ENCODE measurements around the gene ARL4C. TPM values are rescaled to one million over a fixed set of nuclear protein-coding genes. Genes with fewer than 3 reads are reported as not detected.

ARL4C gene
- total RNA-seq, 2 donors from 2014 or later: 3.4 to 8.3 TPM

DNA sequence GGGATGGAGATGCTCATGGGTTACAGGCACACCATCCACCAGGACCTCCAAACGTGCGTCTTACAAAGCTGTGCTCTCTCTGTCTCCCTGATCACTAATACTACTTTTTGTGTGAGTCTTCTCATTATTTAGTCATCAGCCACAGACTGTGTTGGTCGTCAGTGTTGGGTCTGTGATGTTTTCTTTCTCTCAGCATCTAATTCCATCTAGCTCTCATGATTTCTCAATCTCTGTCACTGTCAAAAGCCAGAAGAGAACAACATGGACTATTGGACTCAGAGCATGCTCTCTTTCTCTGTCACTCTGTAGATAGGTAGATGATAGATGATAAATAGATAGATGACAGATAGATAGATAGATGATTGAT, 6.0 kb upstream of the ARL4C start:
- intact Hi-C loops (cut with DNase I, micrococcal nuclease): loop anchor here (5.0 to 10.0 kb wide), 2 partner anchors 216 to 368 kb away; no protein-coding TSS in a partner anchor
- DNase-seq: no peak
- no peak for ATAC-seq

DNA sequence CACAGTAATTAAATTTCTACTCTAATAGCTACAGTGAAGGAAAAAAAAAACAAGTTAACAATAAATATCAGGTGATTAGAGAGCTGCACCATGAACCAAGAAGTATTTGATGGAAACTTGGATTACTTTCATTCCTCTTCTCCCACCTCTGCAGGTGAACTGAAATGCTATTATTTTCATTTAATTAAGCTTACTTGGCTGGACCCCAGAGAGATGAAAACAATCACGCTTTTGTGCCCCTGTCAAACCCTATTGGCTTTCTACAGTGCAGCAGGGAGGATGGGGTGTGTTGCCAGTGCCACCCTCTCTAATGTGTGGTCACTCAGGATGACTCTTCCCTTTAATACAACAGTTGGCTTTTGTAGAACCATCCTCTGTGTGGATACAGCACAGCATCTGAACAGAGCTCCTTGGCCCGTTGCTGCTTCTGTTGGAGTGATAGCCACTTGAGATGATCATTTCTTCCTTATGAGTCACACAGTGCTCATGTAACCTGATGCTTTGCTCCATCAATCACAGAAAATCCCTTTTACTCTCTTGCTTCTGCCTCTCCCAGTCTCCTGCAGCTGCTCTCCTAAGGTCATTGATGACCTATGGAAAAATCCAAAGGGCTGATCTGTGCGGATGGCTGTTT, 5.5 kb upstream of the ARL4C start:
- ATAC-seq (no peak), DNase-seq (no peak)
- intact Hi-C loops (cut with DNase I, micrococcal nuclease): loop anchor here (5.0 to 10.0 kb wide), 2 partner anchors 215 to 368 kb away; no protein-coding TSS in a partner anchor

DNA sequence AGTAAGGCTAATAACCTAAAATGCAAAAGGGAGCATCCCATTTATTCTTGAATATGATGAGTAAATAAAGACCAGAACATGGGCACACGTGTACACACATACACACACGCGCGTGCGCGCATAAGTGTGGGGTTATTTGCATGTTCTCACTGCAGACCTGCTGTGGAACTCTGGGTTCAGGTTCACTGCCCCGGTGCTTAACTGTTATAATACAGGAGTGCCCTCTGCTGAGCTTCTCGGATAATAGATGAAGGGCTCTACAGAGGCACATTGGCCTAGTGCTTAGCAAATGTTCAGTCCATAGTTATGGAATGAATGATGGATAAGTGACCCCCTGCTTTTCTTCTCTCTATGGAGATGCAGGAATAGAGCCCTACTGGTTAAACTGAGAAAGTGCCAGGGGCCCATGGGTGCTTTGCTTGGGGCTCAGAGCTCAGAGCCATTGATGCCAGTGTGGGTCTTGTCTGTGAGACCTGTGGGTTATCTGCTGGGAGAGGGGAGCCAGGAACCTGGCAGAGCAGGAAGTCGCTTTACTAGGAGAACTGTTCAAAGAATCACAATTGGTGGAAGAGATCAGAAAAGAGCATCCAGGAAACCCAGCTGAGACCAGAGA, 3.6 kb upstream of the ARL4C start:
- DNase-seq (peak; percentile 59 to 75), ATAC-seq (peak; percentile 73)
- intact Hi-C loops (cut with DNase I, micrococcal nuclease): loop anchor here (2.0 to 10.0 kb wide), 3 partner anchors 213 to 366 kb away; no protein-coding TSS in a partner anchor

DNA sequence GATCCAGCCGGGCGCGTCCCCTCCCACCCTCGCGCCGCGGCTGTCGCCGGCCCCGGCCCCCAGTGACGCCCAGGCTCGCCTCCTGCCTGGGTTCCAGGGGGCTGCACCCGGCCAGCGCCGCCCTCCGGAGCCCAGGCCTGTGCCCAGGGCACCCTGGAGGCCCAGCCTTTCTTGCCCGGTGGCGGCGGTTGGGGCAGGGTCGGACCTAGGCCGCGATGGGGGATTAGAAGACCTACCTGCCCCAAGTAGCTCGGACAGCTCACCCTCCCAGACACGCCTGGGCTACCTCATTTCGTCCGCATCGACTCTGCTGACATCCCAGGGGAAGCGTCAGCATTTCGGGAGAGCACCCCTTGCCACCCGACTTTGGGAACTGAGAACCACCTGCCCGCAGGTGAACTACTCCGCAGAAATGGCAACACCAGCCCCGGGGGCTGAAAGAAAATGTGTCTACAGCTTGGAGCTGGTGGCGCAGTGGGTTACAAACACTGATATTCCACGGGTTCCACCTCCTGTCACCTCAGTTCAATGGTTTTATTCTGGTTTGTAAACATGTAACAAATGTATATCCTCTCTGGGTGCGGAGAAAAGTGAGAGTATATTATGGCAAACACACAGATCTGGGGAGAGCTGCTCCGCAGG, 834 bp upstream of the ARL4C start:
- DNase-seq (no peak), ATAC-seq (no peak)
- intact Hi-C loops (cut with DNase I, micrococcal nuclease): no loop called here

DNA sequence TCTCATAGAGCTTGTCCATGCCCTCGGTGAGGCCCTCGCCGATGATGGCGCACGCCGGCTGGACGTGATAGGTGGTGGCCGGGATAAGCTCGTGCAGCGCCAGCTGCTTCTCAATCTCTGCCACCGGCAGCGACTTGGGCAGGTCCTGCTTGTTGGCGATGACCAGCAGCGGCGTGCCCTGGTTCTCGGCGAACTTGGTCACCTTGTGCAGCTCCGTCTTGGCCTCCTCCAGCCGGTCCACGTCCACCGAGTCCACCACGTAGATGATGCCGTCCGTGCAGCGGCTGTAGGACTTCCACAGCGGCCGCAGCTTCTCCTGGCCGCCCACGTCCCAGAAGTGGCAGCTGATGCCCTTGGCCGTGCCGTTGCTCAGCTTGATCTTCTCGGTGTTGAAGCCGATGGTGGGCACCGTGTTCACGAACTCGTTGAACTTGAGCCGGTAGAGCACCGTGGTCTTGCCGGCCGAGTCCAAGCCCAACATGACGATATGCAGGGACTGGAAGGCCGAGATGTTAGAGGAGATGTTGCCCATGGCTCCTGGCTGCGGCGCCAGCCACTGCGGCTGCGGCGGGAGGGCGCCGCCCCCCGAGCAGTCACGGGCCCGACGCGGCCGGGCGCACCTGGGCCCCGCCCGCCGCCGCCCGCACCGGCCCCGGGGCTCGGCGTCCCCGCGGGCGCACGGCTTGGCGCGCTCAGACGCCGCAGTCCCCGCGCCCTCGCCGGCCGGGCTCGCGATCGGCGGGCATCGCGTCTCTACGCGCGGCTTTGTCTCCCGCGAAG, 636 bp downstream of the ARL4C start:
- intact Hi-C loops (cut with DNase I, micrococcal nuclease): no loop called here

DNA sequence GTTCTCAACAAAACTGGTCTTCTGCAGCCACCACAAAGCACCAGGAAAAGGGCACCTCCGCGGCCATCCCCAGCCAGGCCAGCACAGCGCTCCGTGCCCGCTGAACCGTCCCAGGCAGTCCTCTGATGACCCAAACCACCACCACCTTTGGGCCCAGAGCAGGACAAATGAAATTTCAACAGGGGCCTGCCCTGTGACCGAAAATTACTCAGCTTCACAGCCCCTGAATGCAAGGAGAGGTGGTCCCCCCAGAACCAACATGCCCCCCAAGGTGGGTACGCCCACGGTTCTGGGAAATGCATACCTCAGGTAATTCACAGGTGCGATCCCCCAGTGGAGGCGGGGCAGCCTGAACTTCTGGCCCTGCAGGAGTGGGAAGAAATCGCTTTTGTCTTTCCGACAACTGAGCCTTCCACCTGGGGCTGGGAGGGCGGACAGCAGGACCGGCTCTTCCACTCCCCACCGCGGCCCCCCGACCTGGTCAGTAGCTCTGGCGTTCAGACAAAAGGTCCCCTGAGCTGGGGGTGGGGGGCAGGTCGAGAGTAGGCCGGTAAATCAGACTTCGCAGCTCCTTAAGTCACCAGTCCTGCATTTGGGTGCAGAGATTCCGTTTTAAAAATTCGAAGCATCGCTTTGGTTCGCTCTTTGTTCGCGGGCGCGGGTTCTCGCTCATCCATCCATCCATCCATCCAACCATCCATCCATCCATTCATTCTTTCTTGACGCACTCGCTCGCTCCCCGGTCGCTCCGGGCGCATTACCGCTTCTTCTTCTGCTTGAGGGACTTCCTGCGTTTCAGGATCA, 1.4 kb downstream of the ARL4C start:
- no peak for ATAC-seq
- intact Hi-C loops (cut with DNase I, micrococcal nuclease): no loop called here
- DNase-seq: no peak

More for the DNA sequence above, 636 bp downstream of the ARL4C start:
- peak; percentile 60 for ATAC-seq
- DNase-seq: peak in 1 of 2 donors; percentile 50

DNA sequence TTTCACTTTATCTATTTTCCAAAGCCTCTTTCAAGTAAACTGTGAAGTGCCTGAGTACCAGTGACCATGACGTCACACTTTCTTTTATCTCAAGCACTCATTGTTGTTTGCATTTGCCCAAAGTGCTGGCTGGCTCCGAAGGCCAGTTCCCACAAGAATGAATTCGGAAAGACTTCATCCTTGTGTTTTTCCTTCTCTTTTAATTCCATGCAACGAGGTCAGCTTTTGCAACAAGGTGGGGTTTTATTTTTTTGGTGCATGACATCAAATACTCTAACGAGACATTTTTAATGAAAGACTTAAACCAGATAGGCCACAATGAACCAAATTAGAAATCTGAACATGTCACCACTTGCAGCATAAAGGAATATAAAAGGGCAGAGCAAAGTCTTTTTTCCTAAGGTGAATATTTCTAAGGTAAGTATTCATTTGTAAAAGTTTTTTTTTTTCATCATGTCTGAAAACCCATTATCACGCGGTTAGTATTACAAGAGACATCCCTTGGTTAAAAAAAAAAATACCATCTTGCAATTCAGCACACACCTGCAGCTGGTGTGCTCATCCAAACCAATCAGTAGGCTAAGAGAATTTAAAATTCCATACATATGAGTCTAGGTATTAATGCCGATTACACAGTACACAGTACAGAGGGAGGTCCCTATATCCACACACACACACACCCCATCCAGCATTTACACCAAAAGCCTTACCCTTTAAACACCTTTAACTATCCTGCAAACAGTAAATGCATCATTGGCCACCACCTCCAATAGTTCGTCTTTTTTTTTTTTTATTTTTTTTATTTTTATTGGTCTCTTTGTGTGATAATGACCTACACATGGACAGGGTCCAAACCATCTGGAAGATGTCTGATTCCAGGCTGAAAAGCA, 2.3 kb downstream of the ARL4C start:
- ATAC-seq (no peak), DNase-seq (no peak)
- intact Hi-C loops (cut with DNase I, micrococcal nuclease): no loop called here

DNA sequence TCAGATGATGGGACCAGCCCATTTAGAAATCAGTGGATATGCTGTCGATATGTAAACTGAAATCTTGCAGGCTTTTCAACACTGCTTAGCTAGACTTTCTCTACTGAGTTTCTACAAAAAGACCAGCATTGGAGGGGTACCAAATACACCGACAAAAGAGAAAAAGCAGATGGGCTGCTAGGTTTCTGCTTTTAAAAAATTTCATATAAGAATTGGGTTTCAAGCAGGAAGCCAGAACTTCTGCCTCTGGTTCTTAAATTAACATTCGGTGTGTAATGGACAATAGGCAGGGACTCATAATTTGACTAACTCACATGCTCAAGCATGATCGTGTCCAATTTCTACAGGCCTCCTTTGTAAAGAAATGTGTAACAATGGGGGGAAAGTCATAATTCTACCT, 3.1 kb downstream of the ARL4C start:
- ATAC-seq: no peak
- no peak for DNase-seq
- intact Hi-C loops (cut with DNase I, micrococcal nuclease): no loop called here

DNA sequence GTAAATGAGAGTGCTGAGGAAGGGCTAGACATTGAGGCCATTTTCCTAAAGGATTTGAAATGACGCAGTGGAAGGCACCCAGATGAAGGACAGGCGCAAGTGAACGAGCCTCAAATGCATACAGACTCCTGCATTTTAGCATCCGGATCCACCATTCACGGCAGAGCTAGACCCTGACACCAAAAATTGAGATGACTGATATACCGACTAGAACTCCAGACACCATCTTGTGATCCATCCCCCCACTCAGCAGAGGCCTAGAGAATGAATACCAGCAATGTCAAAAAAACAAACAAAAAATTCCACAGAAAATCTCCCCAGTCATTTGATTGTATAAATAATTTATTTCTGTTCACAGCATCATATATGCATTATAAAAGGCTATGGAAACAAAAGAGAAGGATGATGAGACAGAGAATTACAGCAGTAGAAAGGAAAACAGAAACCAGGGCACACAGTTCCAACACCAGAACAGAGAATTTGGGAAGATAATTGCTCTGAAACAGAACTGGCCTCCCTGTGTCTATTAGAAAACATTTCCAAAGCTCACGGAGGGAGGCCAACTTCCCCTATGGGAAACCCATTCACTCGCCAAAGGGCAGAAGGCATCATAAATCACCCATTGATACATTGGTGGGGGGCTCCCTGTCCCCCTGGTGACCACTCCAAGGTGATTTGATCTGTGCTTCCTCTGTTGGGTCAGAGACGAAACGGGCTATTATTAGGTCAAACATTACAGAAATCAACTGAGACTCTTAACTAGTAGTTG, 4.0 kb downstream of the ARL4C start:
- DNase-seq (no peak), ATAC-seq (no peak)
- intact Hi-C loops (cut with DNase I, micrococcal nuclease): no loop called here

DNA sequence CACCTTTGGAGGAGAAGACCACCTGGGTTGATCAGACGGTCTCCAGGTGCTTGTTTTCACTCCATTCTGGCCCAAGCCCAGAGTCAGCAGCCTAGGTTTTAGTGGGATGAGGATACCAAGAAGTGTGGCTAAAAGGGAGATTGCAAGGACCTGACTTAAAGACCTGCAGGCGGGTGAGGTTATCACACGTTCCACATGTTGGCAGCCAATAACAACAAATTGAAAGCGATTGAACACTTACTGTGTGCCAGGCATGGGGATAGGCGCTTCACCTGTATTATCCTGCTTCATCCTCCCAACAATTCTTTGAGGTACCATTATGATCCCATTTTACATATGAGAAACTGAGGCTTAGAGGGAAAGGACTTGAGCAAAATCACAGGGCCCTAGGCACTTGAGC, 5.0 kb downstream of the ARL4C start:
- DNase-seq: no peak
- ATAC-seq: no peak
- intact Hi-C loops (cut with DNase I, micrococcal nuclease): no loop called here

DNA sequence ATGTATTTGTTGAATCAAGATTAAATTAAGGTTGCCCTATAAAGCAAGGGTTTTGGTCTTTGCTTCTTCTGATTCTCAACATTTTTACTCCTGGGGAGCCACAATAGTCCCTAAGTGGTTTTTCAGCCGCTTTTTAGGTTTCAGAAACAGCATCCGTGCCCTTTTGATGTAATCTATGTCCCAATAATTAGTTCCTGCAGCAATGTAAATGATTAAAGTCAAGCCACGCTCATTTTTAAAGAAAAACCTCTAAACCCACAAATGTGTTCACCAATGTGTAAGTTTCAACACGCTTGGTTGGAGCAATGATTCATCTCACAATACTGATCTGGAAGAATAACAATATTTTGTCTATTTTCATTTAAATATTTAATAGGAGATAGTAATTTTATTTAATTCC, 5.6 kb downstream of the ARL4C start:
- intact Hi-C loops (cut with DNase I, micrococcal nuclease): no loop called here
- no peak for DNase-seq
- ATAC-seq: no peak

DNA sequence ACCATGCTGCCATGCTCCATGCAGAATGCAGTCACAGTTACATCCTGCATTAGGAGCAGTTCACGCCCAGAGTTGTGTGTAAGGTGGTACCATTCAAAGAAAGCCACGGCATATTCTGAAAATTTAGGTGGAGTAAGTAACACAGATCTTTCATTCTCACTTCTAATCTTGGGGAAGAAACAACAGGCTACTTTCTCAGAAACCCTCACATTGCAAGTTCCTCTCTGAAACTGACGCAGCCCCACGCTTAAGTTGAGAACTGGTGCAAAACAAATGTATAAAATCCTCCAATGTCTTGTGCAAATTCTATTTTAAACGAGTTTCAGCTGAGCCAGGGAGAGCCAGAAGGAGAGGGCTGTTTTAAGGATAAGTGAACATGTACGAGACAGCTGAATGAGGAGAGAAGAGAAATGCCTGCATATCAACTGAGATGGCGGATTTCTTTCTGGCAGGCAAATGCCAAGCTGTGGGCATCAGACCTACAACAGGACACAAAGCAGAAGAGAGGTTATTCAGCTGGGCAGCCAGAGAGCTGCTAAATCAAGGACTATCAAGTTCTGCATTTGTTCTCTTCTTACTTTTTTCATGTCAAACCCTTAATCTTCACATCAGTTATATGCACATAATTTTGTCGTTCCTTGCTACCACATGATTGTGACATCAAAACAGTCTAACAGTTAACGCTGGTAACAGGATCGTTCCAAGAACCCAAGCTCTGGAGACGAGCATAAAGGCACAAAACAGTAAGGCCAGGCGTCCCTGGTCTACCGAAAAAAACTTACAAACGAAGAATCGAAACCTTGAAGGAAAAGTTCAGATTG, 6.4 kb downstream of the ARL4C start:
- ATAC-seq (no peak), DNase-seq (no peak)
- intact Hi-C loops (cut with DNase I, micrococcal nuclease): no loop called here

DNA sequence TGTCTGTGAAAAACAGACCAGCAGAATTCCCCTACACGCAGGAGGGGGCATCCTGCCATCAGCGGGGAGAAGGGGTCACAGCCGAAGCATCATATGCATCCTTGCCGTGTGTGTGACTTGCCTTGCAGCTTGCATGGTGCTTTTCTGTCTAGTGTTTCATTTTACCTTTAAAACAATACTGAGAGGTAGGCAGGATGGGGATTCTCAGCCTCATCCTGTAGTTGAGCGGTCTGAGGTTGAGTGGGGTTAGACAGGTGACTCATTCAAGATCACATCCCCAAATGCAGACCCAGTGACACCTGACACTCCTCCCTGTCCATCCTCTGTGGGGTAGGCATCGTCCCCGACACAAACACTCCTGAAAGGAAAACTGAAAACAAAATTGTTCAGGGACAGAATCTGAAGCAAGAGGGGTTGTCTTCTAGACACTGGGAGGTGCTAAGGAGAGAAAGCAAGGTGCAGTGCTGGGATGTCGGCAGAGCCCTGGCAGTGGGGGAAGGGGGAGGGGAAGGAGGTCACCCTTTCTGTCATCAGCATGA, 7.9 kb downstream of the ARL4C start:
- ATAC-seq: peak; percentile 34
- intact Hi-C loops (cut with DNase I, micrococcal nuclease): no loop called here

DNA sequence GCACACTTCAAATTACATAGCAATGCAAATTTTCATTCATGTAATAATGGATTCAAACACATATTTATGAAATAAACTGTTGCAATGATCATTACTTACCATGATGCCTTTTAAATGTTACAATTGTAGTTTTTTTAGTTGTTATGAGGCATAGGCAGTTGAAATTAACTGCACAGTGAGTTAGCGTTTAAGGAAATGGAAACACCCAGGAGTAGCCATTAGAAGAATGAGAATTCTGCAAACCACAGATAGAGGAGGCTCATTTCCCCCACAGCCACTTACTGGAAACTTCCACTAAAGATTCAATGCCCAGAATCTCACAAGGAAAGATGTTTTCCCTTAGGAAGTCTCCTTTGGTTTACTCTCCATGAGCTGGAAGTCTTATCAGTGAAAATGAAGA, 8.4 kb downstream of the ARL4C start:
- intact Hi-C loops (cut with DNase I, micrococcal nuclease): no loop called here
- no peak for DNase-seq
- ATAC-seq: no peak

More for the DNA sequence above, 7.9 kb downstream of the ARL4C start:
- DNase-seq: peak in 1 of 2 donors; percentile 34

DNA sequence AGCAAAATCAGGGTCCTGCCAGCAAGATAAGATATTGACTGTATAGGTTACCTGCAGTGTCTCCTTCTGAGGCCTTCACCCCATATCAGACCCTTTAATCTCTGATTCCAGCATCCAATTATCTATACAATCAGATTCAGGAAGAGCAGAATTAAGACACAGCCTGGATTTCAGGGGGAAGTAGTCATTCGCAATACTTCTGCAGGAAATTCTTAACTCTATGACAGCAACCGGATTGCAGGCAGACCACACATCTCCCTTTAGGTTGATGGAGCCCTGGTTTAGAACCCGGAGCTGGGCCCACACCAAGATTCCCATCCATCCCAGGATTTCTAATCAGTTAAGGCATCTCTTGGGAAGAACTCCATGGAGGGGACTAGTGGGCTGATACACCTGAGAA, 9.5 kb downstream of the ARL4C start:
- DNase-seq: no peak
- intact Hi-C loops (cut with DNase I, micrococcal nuclease): no loop called here
- ATAC-seq: no peak
